IPS-11a (cell line): ENCODE results near the gene IZUMO4.
A peak's percentile ranks its signal among the peaks of the same experiment; 100 is the strongest.

Experiments
- H3K4me3 ChIP-seq: one replicate; pipeline ENCODE4 v1.5.1; 2013; ENCODE audit warnings: low read depth, low read length, control low read depth

The IZUMO4 gene

GRCh38 chr19:2058570-2059421 lies 37.9 kb upstream of the IZUMO4 start:
- no peak overlapping the region for H3K4me3 ChIP-seq

DNA sequence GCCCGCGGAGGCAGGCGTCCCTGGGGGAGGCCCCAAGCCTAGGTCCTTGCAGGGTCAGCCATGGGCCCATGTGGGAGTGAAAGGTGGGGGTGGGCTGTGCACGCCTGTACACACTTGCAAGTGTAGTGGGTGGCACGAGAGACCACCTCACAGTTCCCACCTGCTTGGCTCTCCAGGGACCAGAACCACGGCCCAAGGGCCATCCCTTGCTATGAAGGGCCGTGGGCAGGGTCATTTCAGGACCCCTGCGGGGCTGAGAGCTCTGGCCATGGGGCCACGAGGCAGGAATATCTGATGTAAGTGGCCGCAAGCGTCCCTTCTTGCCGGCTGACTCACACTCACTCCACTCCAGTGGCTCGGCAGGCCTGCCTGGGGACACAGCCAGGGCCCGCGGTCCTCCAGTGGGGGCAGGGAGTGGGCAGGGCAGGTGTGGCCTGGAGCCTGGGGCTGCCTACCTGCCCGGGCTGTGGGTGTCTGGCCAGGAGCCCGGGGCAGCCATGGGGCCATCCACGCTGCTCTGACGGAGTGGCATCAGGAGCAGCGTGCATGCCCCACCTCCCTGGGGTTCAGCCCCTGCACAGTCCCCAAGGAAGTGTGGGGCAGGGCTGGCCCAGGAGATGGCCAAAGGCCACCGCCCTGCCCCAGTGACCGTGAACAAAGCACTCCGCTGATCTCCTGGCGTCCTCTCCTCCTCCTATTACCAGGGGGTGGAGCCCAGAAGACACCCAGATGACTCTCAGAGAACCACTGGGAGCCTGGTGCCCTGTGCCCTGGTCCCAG lies 37.1 kb upstream of the IZUMO4 start:
- H3K4me3 ChIP-seq: no peak overlapping the region

DNA sequence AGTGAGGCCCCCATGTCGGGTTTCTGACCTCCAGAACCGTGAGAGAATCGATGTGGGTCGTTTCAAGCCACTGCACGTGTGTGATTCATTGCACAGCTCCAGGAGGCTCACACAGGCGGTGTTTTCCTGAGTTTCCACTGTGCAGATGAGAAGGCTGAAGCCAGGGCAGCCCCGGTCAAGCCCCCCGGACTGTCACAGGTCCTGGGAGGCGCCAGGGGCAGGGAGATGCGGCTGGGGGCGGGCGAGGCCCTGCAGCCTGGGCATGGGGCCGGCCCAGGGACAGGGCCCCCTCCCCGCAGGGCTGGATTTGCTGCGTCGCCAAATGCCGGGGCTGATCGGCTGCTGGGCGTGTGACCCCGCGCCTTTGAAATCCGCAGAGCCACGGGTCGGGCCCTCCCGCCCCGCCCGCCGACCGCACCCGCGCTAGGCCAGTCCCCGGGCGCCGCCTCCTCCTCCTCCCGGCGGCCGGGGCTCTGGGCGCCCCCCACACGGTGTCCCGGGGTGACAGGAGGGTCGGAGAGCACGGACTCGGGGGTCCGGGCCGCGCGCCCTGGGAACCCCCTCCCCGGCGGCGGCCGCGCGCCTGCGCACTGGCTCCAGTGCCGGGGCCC lies 35.7 kb upstream of the IZUMO4 start:
- H3K4me3 ChIP-seq: peak overlapping the region; percentile 47

GRCh38 chr19:2061495-2062388 lies 35.0 kb upstream of the IZUMO4 start:
- H3K4me3 ChIP-seq: peak overlapping the region; percentile 50

- H3K4me3 ChIP-seq: peak overlapping the region; percentile 50
These were observed 34.4 kb upstream of the IZUMO4 start for GRCh38 chr19:2062389-2062729.

DNA sequence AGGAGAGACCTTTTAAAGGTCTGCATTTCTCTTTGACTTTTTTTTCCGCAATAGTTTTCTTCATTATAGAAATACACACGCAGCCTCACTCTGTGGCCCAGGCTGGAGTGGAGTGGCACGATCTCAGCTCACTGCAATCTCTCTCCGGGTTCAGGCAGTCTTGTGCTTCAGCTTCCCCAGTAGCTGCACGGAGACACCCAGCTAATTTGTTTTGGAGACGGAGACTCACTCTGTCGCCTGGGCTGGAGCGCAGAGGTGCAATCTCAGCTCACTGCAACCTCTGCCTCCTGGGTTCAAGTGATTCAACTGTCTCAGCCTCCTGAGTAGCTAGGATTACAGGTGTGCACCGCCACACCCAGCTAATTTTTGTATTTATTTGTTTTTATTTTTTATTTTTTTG lies 33.9 kb upstream of the IZUMO4 start:
- H3K4me3 ChIP-seq: no peak overlapping the region

DNA sequence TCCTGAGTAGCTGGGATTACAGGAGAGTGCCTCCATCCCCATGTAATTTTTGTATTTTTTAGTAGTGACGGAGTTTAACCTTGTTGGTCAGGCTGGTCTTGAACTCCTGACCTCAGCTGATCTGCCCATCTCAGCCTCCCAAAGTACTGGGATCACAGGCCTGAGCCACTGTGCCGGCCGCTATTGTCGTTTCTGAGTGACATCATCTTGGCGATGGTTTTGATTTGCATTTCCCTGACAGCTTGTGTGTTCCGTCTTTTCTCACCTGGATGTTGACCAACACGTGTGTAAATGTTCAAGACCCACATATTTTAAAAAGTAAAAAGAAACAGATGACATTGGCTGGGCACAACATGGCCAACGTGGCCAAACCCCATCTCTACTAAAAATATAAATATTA lies 32.9 kb upstream of the IZUMO4 start:
- H3K4me3 ChIP-seq: no peak overlapping the region

DNA sequence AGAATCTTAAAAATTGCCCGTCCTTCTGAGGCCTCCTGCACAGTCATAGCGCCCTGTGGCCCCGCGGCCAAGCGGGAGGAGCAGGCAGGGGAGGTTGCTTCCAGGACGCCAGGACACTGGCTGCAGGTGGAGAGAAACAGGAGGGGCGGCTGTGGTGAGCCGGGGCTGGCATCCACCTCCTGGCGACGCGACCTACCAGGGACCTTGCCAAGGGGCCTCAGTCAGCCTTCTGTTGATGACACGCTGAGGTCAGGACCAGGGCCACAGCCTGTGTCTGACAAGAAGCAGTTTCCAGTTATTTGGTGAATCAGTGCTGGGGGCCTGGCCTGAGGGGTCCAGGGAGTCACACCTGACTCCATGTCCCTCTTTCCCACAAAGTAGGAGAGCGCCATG lies 32.3 kb upstream of the IZUMO4 start:
- no peak overlapping the region for H3K4me3 ChIP-seq

DNA sequence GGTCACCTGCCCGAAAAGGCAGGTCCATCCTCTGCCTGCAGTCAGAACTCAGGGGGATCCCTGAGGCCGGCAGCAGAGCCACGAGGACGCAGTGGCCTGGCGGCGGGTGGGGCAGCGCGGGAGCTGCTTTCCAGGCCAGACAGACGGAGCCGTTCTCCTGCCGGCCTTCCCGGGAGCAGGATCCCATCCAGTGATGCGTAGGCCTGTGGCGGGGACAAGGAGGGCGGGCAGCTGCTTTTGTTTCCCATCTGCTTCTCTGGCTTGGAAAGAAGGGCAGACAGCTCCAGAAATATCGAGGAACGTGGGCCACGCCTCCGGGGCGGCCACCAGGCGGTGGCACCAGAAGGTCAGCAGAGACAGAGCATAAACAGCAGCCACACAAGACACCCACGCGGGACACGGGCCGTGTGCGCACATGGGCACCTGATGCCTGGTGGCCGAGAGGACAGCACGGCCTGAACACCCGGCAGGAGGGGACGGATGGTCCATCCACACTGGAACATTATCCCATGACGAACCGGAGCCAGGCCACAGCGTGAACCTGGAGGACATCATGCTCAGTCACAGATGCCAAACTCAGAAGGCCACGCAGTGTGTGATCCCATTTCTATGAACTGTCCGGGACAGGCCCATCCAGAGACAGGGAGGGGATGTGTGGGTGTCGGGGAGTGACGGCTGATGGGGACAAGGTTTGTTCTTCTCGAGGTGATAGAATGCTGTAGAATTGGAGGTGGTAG lies 31.8 kb upstream of the IZUMO4 start:
- H3K4me3 ChIP-seq: no peak overlapping the region

GRCh38 chr19:2070436-2070827 lies 26.3 kb upstream of the IZUMO4 start:
- no peak overlapping the region for H3K4me3 ChIP-seq

- H3K4me3 ChIP-seq: no peak overlapping the region
These were observed 25.6 kb upstream of the IZUMO4 start for GRCh38 chr19:2070986-2071673.

- no peak overlapping the region for H3K4me3 ChIP-seq
These were observed 23.8 kb upstream of the IZUMO4 start for GRCh38 chr19:2072757-2073551.

DNA sequence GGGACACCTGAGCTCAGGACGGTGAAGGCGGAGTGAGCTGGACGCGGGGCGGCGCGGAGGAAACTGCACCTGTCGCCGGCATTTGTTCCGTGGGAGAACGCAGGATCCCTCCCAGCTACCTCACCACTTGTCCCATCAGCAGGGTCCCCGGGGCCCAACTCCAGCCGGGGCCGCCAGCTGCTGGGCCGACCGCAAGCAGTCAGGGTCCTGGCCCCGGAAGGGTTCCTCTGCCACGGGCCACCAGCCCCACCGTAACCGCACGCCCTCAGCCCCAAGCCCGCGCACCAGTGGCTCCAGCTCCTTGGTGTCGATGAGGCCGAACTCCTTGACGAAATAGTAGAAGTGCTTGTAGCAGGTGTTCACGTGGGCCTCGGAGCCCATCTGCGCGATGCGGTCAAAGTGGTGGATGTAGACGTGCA lies 20.2 kb upstream of the IZUMO4 start:
- H3K4me3 ChIP-seq: no peak overlapping the region

DNA sequence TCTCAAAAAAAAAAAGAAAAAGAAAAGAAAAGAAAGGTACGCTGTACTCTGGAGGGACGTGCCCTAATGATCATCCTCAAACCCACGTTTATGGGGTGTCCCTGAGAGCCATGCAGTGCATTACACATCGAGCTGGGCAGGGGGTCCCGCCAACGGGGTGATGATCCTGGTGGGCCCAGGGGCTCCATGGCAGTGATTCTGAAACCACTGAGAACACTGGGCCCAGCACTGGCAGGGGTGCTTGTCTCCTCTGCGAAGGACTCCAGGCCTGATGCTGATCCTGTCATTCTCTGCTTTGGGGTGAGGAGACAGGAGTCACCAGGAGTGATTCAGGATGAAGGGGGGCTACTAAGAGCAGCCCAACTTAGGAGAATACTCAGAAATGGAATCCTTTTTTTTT lies 19.3 kb upstream of the IZUMO4 start:
- no peak overlapping the region for H3K4me3 ChIP-seq

GRCh38 chr19:2077833-2078619 lies 18.7 kb upstream of the IZUMO4 start:
- no peak overlapping the region for H3K4me3 ChIP-seq

GRCh38 chr19:2079076-2079864 lies 17.4 kb upstream of the IZUMO4 start:
- no peak overlapping the region for H3K4me3 ChIP-seq

GRCh38 chr19:2079865-2080301 lies 16.8 kb upstream of the IZUMO4 start:
- no peak overlapping the region for H3K4me3 ChIP-seq
